RWPE1 (cell line): ENCODE data around the gene B9D2.
"Not testable (repeated sequence)": the region's sequence is repeated elsewhere in the genome, so short reads cannot be mapped to it uniquely, and the experiment has no call there.

Experiments used
- CTCF ChIA-PET: fragments of 350-600 bp; sonication (Branson Sonifier 250); formaldehyde crosslinking; extraction: SDS; loops from one replicate; lab custom pipeline; 2021; lab: Yijun Ruan, JAX
- POLR2A ChIA-PET: fragments of 400-600 bp; formaldehyde crosslinking; extraction: SDS; loops from one replicate; lab custom pipeline; 2020; ENCODE audit warnings: antibody characterized with exemption; ENCODE audit not compliant: low non-redundant PET; lab: Yijun Ruan, JAX
- DNase-seq: peaks from one replicate; pipeline ENCODE4 v3.0.0; 2012; ENCODE audit warnings: low spot score
- H3K27ac ChIP-seq: fragments of 450-650 bp; 2 replicates; pipeline ENCODE4 v1.5.1; 2017
- TF ChIP-seq, protein P1 (sequence below): fragments of 450-650 bp; conservative IDR thresholded peaks from 2 replicates; pipeline ENCODE4 v1.5.1; 2017; ENCODE audit warnings: low read depth, mild to moderate bottlenecking

The B9D2 gene

DNA sequence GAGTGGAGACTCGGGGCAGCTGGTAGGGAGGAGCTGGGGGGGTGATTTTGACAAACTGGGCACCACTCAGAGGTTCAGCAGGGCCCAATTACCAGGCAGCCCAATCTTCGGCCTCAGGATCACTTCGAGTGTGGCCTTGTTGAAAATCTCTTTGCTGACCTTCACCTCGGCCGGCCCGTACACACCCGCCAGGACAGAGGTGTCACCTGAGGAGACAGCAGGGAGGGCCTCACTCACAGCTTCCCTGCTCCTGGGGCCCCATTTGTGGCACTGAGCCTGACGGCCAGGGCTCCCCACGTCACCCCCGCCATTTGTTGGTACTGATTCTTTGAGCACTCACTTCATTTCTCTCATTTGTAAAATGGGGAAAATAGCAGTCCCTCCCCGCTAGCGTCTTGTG lies 28.8 kb upstream of the B9D2 start:
- peak overlapping the region; percentile 28; the same call in 1 of the 2 replicates for H3K27ac ChIP-seq
- ChIA-PET CTCF (interaction anchor here (0.6 kb wide), 1 partner anchor 457 kb away, joined by 4 read pairs; no protein-coding TSS in a partner anchor), POLR2A (no interaction called here)
- TF ChIP-seq, protein P1, sequence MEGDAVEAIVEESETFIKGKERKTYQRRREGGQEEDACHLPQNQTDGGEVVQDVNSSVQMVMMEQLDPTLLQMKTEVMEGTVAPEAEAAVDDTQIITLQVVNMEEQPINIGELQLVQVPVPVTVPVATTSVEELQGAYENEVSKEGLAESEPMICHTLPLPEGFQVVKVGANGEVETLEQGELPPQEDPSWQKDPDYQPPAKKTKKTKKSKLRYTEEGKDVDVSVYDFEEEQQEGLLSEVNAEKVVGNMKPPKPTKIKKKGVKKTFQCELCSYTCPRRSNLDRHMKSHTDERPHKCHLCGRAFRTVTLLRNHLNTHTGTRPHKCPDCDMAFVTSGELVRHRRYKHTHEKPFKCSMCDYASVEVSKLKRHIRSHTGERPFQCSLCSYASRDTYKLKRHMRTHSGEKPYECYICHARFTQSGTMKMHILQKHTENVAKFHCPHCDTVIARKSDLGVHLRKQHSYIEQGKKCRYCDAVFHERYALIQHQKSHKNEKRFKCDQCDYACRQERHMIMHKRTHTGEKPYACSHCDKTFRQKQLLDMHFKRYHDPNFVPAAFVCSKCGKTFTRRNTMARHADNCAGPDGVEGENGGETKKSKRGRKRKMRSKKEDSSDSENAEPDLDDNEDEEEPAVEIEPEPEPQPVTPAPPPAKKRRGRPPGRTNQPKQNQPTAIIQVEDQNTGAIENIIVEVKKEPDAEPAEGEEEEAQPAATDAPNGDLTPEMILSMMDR, result no peak
- DNase-seq, result no peak

DNA sequence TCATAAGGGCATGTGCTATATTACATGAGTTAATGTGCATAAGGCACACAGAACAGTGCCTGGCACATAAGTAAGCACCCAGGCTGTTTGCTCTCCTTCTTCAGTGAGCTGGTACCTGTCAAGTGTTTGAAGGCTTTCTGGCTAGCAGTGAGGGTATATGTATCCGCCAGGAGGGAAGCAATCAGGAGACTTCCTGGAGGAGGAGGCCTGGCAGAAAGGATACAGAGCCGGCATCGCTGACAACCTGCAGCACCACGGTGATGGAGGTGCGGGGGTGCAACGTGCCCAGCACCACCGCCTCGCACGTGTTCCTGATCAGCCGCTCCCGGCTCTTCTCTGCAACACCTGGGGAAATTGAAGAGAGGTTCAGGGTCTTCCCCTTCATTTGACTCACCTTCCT lies 27.7 kb upstream of the B9D2 start:
- CTCF ChIA-PET, result no interaction called here
- POLR2A ChIA-PET, result no interaction called here
- TF ChIP-seq, protein P1, result no peak
- peak overlapping the region; percentile 28; the same call in 1 of the 2 replicates for H3K27ac ChIP-seq
- no peak for DNase-seq

DNA sequence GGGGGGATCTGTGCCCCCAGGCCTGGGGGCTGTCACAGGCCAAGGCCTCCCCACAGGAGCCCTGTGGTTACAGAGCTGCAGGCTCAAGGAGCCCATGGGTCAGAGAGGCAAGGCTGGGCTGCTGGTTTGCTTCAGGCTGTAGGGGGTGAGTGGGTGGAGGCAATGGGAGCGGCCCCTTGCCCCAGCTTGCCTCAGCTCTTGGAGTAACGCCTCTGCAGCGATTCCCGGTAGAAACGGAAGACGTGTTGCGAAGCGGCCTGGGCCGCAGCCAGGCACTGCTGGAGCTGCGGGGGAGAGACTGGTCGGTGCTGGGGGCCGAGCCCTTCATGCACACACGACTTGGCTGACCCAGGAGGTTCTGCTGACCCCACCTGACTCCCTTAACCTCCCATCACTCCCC lies 22.5 kb upstream of the B9D2 start:
- DNase-seq, result peak; percentile 55
- CTCF ChIA-PET, result no interaction called here
- peak overlapping the region; percentile 90 for H3K27ac ChIP-seq
- TF ChIP-seq, protein P1, result no peak
- POLR2A ChIA-PET, result interaction anchor here (1.0 kb wide), 1 partner anchor 22 kb away, joined by 3 read pairs; the partner anchor contains the start of gene B9D2

- POLR2A ChIA-PET, result interaction anchor here (0.7 kb wide), 1 partner anchor 14 kb away, joined by 3 read pairs; no protein-coding TSS in a partner anchor
- peak overlapping the region; percentile 90 for H3K27ac ChIP-seq
- DNase-seq, result no peak
- TF ChIP-seq, protein P1, result no peak
- CTCF ChIA-PET, result interaction anchor here (1.0 kb wide), 1 partner anchor 65 kb away, joined by 4 read pairs; no protein-coding TSS in a partner anchor
These were observed 20.4 kb upstream of the B9D2 start for GRCh38 chr19:41384351-41384750.

GRCh38 chr19:41381536-41381935 lies 17.6 kb upstream of the B9D2 start:
- CTCF ChIA-PET, result not testable (repeated sequence)

GRCh38 chr19:41377977-41378709 lies 14.2 kb upstream of the B9D2 start:
- ChIA-PET CTCF (no interaction called here), POLR2A (no interaction called here)
- TF ChIP-seq, protein P1, result no peak
- DNase-seq, result no peak
- peak overlapping the region; percentile 91 for H3K27ac ChIP-seq

More at GRCh38 chr19:41381536-41381935, 17.6 kb upstream of the B9D2 start:
- peak overlapping the region; percentile 91 for H3K27ac ChIP-seq
- not testable (repeated sequence) for DNase-seq
- POLR2A ChIA-PET, result interaction anchor here (0.7 kb wide), 1 partner anchor 762 kb away, joined by 5 read pairs; no protein-coding TSS in a partner anchor

GRCh38 chr19:41376998-41377365 lies 13.0 kb upstream of the B9D2 start:
- ChIA-PET CTCF (no interaction called here), POLR2A (no interaction called here)
- TF ChIP-seq, protein P1, result no peak
- no peak for DNase-seq
- peak overlapping the region; percentile 58 for H3K27ac ChIP-seq
